HG03103 (cell line): ENCODE results near the gene ZFP90.

Source experiments
- ATAC-seq: cut with Tn5 transposase; IDR thresholded peaks from one replicate; pipeline ENCODE4 v1.9.1; 2021; ENCODE audit warnings: low read depth; ENCODE audit not compliant: unreplicated experiment

ZFP90 gene

GRCh38 chr16:68574479-68574878, 35.4 kb downstream of the ZFP90 start:
- ATAC-seq: no peak

DNA sequence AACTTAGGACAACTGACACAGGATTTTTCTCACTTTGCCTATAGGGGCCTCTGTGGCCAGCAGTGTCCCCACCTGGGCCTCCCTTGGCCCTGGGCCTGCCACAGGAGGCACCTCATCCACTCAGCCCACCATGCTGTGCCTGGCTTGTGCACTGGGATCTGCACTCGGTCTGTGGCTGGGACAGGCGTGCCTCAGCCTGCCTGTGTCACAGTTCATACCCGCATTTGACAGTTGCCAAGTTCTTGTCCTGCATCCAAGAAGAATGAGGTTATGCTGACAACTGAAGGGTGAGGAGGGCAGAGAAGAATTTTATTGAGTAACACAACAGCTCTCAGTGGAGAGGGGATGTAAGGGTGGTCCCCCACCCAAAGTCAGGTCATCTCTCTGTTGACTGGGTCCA, 36.0 kb downstream of the ZFP90 start:
- no peak for ATAC-seq

GRCh38 chr16:68577352-68577853, 38.3 kb downstream of the ZFP90 start:
- no peak for ATAC-seq

DNA sequence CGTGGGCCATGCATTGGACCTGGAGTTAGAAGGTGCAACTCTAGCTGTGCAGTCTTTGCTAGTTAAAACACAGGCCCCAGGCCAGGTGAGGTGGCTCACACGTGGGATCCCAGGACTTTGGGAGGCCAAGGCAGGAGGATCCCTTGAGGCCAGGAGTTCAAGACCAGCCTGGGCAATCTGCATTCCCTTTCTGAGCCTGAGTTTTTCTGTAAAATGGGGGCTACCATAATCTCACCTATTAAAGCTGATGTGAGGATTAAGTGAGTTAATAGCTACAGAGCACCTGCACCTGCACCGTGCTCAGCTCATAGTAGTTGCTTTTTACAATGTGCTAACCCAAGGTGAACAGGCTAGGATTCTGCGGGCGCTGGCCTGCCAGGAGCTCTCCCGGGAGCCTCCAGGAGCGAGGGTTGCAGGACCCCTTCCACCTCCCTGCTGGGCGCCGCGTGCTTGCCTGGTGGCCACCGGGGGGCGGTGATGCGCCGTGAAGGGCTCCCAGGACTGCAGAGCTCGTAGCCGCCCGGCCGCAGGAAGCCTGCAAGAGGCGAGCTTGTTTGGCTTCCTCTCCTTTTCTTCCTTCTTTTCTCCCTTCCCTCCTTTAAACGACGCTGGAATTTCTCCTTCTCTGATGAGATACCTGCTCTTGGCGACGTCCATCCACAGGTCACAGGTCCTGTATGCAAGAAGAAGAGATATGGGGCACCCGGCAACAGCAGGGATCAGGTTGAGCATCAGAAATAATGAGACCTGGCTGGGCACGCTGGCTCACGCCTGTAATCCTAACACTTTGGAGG, 51.3 kb downstream of the ZFP90 start:
- no peak for ATAC-seq

DNA sequence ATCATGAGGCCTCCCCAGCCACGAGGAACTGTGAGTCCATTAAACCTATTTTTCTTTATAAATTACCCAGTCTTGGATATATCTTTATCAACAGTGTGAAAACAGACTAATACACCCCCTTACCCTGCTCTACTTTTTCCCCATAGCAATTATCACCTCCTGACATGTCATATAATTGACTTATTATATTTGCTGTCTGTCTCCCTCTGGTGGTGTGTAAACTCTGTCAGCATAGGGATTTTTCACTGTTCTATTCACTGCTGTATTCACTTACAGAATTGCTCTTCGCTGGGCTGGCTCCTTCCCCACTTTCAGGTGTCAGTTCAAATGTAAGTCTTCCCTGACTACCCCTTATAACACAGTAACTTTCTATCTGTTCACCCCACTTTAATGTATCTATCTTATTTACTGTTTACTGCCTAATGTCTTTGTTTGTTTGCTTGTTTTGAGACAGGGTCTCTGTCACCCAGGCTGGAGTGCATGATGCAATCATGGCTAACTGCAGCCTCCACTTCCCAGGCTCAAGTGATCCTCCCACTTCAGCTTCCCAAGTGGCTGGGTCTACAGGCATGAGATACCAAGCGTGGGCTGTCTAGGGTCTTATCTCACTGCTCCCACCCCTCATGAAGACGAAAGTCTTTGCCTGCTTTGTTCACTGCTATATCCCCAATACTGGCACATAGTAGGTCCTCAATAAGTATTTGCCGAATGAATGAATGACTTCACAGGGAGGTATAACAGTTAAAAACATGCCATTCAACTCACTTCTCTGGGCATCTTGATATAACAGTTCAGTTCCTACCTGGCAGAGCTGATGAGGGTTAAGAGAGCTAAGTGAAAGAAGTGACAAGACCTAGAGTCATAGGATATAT, 53.6 kb downstream of the ZFP90 start:
- no peak for ATAC-seq

DNA sequence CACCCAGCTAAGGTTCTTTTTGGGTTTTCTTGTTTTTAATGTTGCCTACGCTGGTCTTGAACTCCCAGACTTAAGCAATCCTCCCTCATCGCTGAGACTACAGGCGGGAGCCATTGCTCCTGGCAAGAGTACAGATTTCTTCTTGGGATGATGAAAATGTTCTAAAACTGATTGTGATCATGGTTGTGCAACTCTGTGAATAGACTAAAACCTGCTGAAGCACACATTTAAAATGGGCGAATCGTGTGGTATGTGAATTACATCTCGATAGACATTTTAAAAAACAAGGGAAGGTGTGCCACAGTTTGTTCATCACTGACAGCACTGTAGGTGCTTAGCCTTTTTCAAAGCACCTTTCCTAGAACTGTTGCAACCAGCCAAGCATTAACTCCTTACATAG, 57.2 kb downstream of the ZFP90 start:
- ATAC-seq: no peak

- ATAC-seq: no peak
These were observed 60.5 kb downstream of the ZFP90 start for GRCh38 chr16:68599586-68599985.

DNA sequence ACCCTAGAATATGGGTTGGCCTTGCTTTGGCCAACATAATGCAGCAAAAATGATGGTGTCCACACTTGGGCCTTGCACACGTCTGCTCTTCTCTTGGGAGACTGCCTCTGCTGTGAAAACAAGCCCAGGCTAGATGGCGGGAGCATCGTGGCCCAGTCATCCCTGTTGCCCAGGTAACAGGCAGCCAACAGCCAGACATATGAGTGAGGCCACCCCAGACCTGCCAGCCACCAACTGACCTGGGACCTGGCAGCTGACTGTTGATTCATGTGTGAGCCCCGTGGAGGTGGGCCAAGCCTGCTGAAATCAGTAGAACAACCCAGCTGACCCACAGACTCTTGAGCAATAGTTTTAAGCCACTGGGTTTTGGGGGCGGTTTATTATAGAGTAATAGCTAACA, 66.7 kb downstream of the ZFP90 start:
- ATAC-seq: no peak

- ATAC-seq: no peak
These were observed 68.4 kb downstream of the ZFP90 start for GRCh38 chr16:68607443-68607842.

- ATAC-seq: no peak
These were observed 69.2 kb downstream of the ZFP90 start for GRCh38 chr16:68608330-68608729.

DNA sequence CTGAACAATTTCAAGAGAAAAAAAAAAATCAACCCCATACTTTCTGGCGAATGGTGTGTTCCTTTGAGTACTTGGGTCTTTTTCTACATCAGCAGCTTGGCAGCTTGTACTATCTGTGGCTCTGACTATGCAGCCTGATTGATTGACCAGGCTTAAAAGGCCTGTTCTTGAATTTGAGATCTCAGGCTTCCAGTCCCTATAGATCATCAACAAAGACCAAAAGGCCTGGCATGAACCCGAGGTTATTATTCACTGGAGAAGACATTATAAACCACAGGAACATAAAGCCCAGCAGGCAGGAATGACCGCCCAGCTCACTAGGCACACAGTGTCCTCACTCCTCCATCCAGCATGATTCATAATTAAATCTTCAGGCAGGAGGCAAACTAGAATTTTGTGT, 73.9 kb downstream of the ZFP90 start:
- no peak for ATAC-seq

DNA sequence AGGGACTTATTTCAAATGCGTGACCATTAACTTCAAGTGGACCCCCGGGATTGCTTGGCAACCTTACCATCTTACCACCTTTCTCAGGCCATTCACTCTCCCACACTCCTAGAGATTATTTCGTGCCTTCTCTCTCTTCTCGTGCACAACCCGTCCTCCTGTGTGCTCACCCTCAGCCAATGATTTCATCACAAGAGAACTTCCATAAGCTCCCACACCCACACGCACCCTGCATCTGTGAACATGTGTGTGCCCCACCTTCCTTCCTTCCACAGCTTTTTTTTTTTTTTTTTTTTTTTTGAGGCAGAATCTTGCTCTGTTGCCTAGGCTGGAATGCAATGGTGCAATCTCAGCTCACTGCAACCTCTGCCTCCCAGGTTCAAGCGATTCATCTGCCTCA, 78.6 kb downstream of the ZFP90 start:
- ATAC-seq: no peak
